Loucy (cell line): ENCODE data around the gene HDHD5.

Experiments
- H2AFZ ChIP-seq: fragments of 200-600 bp; sonication (generic); 2 replicates; pipeline ENCODE4 v1.6.0; 2016; ENCODE audit warnings: antibody characterized with exemption, mild to moderate bottlenecking, low read length, moderate library complexity
- H3F3A ChIP-seq: fragments of 200-600 bp; 2 replicates; pipeline ENCODE4 v1.6.0; 2016; ENCODE audit warnings: antibody characterized with exemption, low read depth, mild to moderate bottlenecking
- H3K27me3 ChIP-seq: fragments of 200-600 bp; sonication (generic); 2 replicates; pipeline ENCODE4 v1.6.1; 2014; ENCODE audit warnings: low read length, mild to moderate bottlenecking; ENCODE audit not compliant: insufficient read depth, poor library complexity, severe bottlenecking
- H3K36me3 ChIP-seq: fragments of 200-600 bp; sonication (generic); 2 replicates; pipeline ENCODE4 v1.6.1; 2016; ENCODE audit warnings: low read length; ENCODE audit not compliant: insufficient read depth
- H3K4me1 ChIP-seq: fragments of 200-600 bp; sonication (generic); 2 replicates; pipeline ENCODE4 v1.5.1; 2014; ENCODE audit warnings: low read length, mild to moderate bottlenecking; ENCODE audit not compliant: insufficient read depth, poor library complexity, severe bottlenecking
- H3K4me2 ChIP-seq: fragments of 200-600 bp; sonication (generic); 2 replicates; pipeline ENCODE4 v1.6.0; 2014; ENCODE audit warnings: antibody characterized with exemption, low read length, low read depth, mild to moderate bottlenecking; ENCODE audit not compliant: poor library complexity, severe bottlenecking
- H3K4me3 ChIP-seq: fragments of 200-600 bp; sonication (generic); 2 replicates; pipeline ENCODE4 v1.5.1; 2014; ENCODE audit warnings: low read length, mild to moderate bottlenecking, mixed read lengths; ENCODE audit not compliant: poor library complexity, severe bottlenecking
- H3K79me2 ChIP-seq: fragments of 200-600 bp; sonication (generic); 2 replicates; pipeline ENCODE4 v1.6.1; 2014; ENCODE audit warnings: low read length; ENCODE audit not compliant: insufficient read depth
- H3K9ac ChIP-seq: fragments of 200-600 bp; sonication (generic); 2 replicates; pipeline ENCODE4 v1.6.0; 2014; ENCODE audit warnings: mild to moderate bottlenecking, low read depth, low read length, moderate library complexity; ENCODE audit not compliant: poor library complexity, severe bottlenecking
- H3K9me2 ChIP-seq: fragments of 200-600 bp; sonication (generic); replicated peaks from 2 replicates; pipeline ENCODE4 v1.6.1; 2016; ENCODE audit warnings: low read depth, low read length, mixed read lengths
- H3K9me3 ChIP-seq: fragments of 200-600 bp; sonication (generic); 2 replicates; pipeline ENCODE4 v1.6.1; 2014; ENCODE audit warnings: mild to moderate bottlenecking, antibody characterized with exemption, low read length, low read depth; ENCODE audit not compliant: insufficient read depth
- H4K20me1 ChIP-seq: fragments of 200-600 bp; sonication (generic); 2 replicates; pipeline ENCODE4 v1.6.0; 2014; ENCODE audit warnings: antibody characterized with exemption, low read length, mild to moderate bottlenecking; ENCODE audit not compliant: insufficient read depth, poor library complexity, severe bottlenecking
- EZH2phosphoT487 ChIP-seq: fragments of 200-600 bp; IDR thresholded peaks from 2 replicates; pipeline ENCODE4 v1.6.1; 2018; ENCODE audit warnings: antibody characterized with exemption, mild to moderate bottlenecking, moderate library complexity, borderline replicate concordance
- TF ChIP-seq, protein P1 (sequence below): fragments of 200-600 bp; sonication (generic); conservative IDR thresholded peaks from 2 replicates; pipeline ENCODE4 v1.5.1; 2014; ENCODE audit warnings: mild to moderate bottlenecking, antibody characterized with exemption, low read length

Gene HDHD5

GRCh38 chr22:17157714-17158113 is 1.4 kb downstream of the HDHD5 start:
- Histone ChIP-seq H3K4me1 (peaks cover 34% of the 10 kb centered on the region), H3K9me2 (no peaks in the 10 kb centered on the region), H3K27me3 (no peaks in the 10 kb centered on the region), H4K20me1 (peaks cover 37% of the 10 kb centered on the region), H2AFZ (no peak overlapping the region), H3K4me3 (peak overlapping the region; percentile 78), H3K9ac (peak overlapping the region; percentile 69), H3F3A (no peaks in the 10 kb centered on the region), H3K79me2 (peaks cover 60% of the 10 kb centered on the region), H3K9me3 (no peaks in the 10 kb centered on the region), H3K4me2 (peak overlapping the region; percentile 79), H3K36me3 (no peaks in the 10 kb centered on the region)
- TF ChIP-seq EZH2phosphoT487, result no peak
- TF ChIP-seq, protein P1, sequence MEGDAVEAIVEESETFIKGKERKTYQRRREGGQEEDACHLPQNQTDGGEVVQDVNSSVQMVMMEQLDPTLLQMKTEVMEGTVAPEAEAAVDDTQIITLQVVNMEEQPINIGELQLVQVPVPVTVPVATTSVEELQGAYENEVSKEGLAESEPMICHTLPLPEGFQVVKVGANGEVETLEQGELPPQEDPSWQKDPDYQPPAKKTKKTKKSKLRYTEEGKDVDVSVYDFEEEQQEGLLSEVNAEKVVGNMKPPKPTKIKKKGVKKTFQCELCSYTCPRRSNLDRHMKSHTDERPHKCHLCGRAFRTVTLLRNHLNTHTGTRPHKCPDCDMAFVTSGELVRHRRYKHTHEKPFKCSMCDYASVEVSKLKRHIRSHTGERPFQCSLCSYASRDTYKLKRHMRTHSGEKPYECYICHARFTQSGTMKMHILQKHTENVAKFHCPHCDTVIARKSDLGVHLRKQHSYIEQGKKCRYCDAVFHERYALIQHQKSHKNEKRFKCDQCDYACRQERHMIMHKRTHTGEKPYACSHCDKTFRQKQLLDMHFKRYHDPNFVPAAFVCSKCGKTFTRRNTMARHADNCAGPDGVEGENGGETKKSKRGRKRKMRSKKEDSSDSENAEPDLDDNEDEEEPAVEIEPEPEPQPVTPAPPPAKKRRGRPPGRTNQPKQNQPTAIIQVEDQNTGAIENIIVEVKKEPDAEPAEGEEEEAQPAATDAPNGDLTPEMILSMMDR, result no peak

DNA sequence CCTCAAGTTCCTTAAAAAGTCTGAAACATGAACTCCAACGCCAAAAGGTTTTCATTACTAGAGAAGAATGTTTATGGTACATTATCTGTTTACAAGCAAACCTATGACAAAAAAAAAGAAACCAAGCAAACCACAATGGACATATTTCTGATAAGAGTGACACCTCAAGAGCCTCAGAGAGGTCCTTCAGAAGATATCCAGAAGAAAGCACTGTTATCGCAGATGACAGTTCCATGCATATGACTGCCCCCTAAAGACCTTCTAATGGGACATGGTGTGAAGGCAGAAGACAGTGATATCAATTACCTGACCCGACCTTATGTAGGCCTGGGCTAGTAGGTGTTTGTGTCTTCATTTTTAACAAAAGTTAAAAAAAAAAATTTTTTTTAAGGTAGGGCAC is 3.1 kb downstream of the HDHD5 start:
- Histone ChIP-seq H3K9ac (no peak overlapping the region), H3K79me2 (peaks cover 78% of the 10 kb centered on the region), H2AFZ (no peak overlapping the region), H3K9me2 (no peaks in the 10 kb centered on the region), H3K4me3 (peak overlapping the region; percentile 78), H3K27me3 (no peaks in the 10 kb centered on the region), H3K4me2 (peak overlapping the region; percentile 79), H4K20me1 (peaks cover 51% of the 10 kb centered on the region), H3K4me1 (peaks cover 42% of the 10 kb centered on the region), H3F3A (no peaks in the 10 kb centered on the region), H3K9me3 (no peaks in the 10 kb centered on the region), H3K36me3 (no peaks in the 10 kb centered on the region)
- TF ChIP-seq, protein P1, result peak; percentile 32
- no peak for TF ChIP-seq EZH2phosphoT487

- Histone ChIP-seq H3F3A (no peaks in the 10 kb centered on the region), H3K36me3 (peaks cover 15% of the 10 kb centered on the region; the same call in 1 of the 2 replicates), H3K9ac (no peak overlapping the region), H4K20me1 (peaks cover 59% of the 10 kb centered on the region), H3K9me2 (no peaks in the 10 kb centered on the region), H3K4me1 (peaks cover 47% of the 10 kb centered on the region), H2AFZ (no peak overlapping the region), H3K27me3 (no peaks in the 10 kb centered on the region), H3K4me3 (peak overlapping the region; percentile 29), H3K79me2 (peaks cover 98% of the 10 kb centered on the region), H3K9me3 (no peaks in the 10 kb centered on the region), H3K4me2 (peak overlapping the region; percentile 64)
- TF ChIP-seq, protein P1, result no peak
- no peak for TF ChIP-seq EZH2phosphoT487
Measured at GRCh38 chr22:17152971-17153370, 6.1 kb downstream of the HDHD5 start.
